Panc1 (cell line): ENCODE results near the gene FHIT. TPM values are rescaled to one million over a fixed set of nuclear protein-coding genes. Genes with fewer than 3 reads are reported as not detected.

Source experiments
- ATAC-seq: fragments of 200-7000 bp; cut with Tn5 transposase; 2 replicates; pipeline ENCODE4 v1.9.1; 2020; ENCODE audit warnings: mild to moderate bottlenecking, moderate library complexity
- BruUV-seq: library from RNA; stranded (reverse); fragments of 400-500 nt; replicated peaks from 2 replicates; lab custom pipeline; 2021; lab: Mats Ljungman, UMichigan
- CTCF ChIA-PET: fragments of 300-600 bp; sonication (Branson Sonifier 250); formaldehyde crosslinking; loops from one replicate; lab custom pipeline; 2022; ENCODE audit warnings: antibody characterized with exemption; lab: Charles Lee
- POLR2A ChIA-PET: fragments of 300-600 bp; sonication (Branson Sonifier 250); formaldehyde crosslinking; loops from one replicate; lab custom pipeline; 2022; ENCODE audit warnings: antibody characterized with exemption; lab: Charles Lee
- DNase-seq: peaks from one replicate; pipeline ENCODE4 v3.0.0-alpha.2; 2010; ENCODE audit warnings: low read depth, low spot score
- H3K27ac ChIP-seq: 2 replicates; pipeline ENCODE4 v1.5.1; 2011; ENCODE audit warnings: mild to moderate bottlenecking, low read length, inconsistent platforms
- H3K27me3 ChIP-seq: fragments of 200-500 bp; sonication (Bioruptor generic); 2 replicates; pipeline ENCODE4 v1.6.0; 2014; ENCODE audit warnings: low read length, inconsistent platforms; ENCODE audit not compliant: control insufficient read depth, insufficient read depth
- H3K36me3 ChIP-seq: fragments of 200-500 bp; sonication (Bioruptor generic); 2 replicates; pipeline ENCODE4 v1.5.1; 2014; ENCODE audit warnings: inconsistent platforms, mild to moderate bottlenecking, low read length, moderate library complexity; ENCODE audit not compliant: control insufficient read depth, insufficient read depth
- H3K4me1 ChIP-seq: 2 replicates; pipeline ENCODE4 v1.5.1; 2011; ENCODE audit warnings: inconsistent platforms, mild to moderate bottlenecking, low read length, moderate library complexity; ENCODE audit not compliant: control insufficient read depth, insufficient read depth
- H3K4me3 ChIP-seq, 2 experiments: 2 replicates each; pipeline ENCODE4 v1.5.1; 2011 to 2012; ENCODE audit warnings: low read depth in 2 of 2, low read length in 2 of 2, mild to moderate bottlenecking in 2 of 2, inconsistent platforms in 1 of 2, moderate library complexity in 1 of 2
- H3K9me3 ChIP-seq: fragments of 200-500 bp; sonication (Bioruptor generic); 2 replicates; pipeline ENCODE4 v1.5.1; 2014; ENCODE audit warnings: low read depth, mild to moderate bottlenecking, inconsistent platforms, low read length, moderate library complexity; ENCODE audit not compliant: control insufficient read depth, insufficient read depth
- POLR2AphosphoS5 ChIP-seq: IDR thresholded peaks from 2 replicates; pipeline ENCODE4 v1.6.1; 2012; ENCODE audit warnings: mild to moderate bottlenecking, low read depth, low read length, moderate library complexity
- REST ChIP-seq, 2 experiments: IDR thresholded peaks; 2 replicates each; pipeline ENCODE4 v1.6.1; 2011 to 2012; ENCODE audit warnings: low read depth in 2 of 2, control low read depth in 1 of 2, low read length in 1 of 2, mild to moderate bottlenecking in 1 of 2, moderate library complexity in 1 of 2; ENCODE audit not compliant: insufficient read depth in 1 of 2
- SIN3A ChIP-seq: IDR thresholded peaks from 2 replicates; pipeline ENCODE4 v1.6.1; 2012; ENCODE audit warnings: low read depth, mild to moderate bottlenecking, low read length, moderate library complexity, borderline replicate concordance; ENCODE audit not compliant: insufficient read depth
- TCF7L2 ChIP-seq: IDR thresholded peaks from 2 replicates; pipeline ENCODE4 v1.6.1; 2011; ENCODE audit warnings: mild to moderate bottlenecking, low read depth, low read length, inconsistent platforms
- in situ Hi-C: cut with HindIII; loops from 2 replicates; pipeline ENCODE4 v1.10.0; 2016; ENCODE audit warnings: low sequenced_read_pairs, low pct_unique_long_range_greater_than_20kb
- intact Hi-C: fragments of 100-400 bp; cut with micrococcal nuclease; formaldehyde crosslinking; loops from one replicate; pipeline ENCODE4 v1.10.0; 2022; ENCODE audit not compliant: unreplicated experiment
- total RNA-seq: library from RNA; stranded (reverse); gene quantifications from one replicate; pipeline ENCODE4 v1.2.1, GENCODE V29; 2021; ENCODE audit not compliant: unreplicated experiment
- TF ChIP-seq, protein P1 (sequence below): fragments of 450-650 bp; IDR thresholded peaks from 2 replicates; pipeline ENCODE4 v1.5.1; 2017; ENCODE audit warnings: mild to moderate bottlenecking

Gene FHIT
- total RNA-seq, 1 experiment from 2014 or later = 2.2 TPM

DNA sequence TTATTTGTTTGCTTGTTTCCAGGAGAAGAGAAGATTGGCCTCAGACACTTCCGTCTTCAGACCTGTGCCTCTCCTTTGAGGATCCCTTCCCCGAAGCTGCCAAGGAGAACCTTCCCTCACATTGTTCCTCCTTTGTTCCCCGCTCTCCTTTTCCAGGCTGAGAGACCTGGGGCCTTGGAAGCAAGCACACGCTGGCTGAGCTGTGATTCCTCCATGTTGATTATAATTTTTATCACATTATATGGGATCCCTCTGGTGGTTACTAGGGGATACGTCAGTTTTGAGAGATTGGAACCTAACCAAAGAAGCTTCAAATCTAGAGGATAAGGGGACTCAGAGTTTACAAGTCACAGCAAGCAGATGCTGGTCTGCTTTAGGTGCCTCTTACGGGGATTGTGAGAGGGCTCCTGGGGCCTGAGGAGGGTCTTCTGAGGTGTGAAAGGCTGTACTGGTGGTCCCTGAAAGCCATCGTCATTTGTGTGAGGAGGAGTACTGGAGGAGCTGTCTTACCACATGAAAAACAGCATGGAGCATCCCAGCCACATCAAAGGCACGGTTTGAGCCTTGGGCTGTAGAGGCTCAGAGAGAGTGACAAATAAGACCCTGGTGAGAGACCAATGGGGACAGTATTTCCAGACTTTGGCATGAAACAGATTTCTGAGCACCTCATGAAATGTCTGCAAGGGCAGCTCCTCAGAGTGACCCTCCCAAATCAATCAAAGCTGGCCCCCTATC is 1441.4 kb downstream of the FHIT start:
- TF ChIP-seq REST (IDR thresholded peaks at IDR 0.05; ENCODE audit: insufficient read depth in 1 of 2, low read depth in 2 of 2, low read length in 1 of 2) = no peak
- no peak for TF ChIP-seq POLR2AphosphoS5
- no peak for TF ChIP-seq TCF7L2
- TF ChIP-seq SIN3A = no peak
- TF ChIP-seq, protein P1, sequence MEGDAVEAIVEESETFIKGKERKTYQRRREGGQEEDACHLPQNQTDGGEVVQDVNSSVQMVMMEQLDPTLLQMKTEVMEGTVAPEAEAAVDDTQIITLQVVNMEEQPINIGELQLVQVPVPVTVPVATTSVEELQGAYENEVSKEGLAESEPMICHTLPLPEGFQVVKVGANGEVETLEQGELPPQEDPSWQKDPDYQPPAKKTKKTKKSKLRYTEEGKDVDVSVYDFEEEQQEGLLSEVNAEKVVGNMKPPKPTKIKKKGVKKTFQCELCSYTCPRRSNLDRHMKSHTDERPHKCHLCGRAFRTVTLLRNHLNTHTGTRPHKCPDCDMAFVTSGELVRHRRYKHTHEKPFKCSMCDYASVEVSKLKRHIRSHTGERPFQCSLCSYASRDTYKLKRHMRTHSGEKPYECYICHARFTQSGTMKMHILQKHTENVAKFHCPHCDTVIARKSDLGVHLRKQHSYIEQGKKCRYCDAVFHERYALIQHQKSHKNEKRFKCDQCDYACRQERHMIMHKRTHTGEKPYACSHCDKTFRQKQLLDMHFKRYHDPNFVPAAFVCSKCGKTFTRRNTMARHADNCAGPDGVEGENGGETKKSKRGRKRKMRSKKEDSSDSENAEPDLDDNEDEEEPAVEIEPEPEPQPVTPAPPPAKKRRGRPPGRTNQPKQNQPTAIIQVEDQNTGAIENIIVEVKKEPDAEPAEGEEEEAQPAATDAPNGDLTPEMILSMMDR = no peak
- CTCF ChIA-PET = interaction anchor here (0.6 to 1.2 kb wide), 2 partner anchors 48 to 1332 kb away, joined by 3 to 4 read pairs; no protein-coding TSS in a partner anchor
- intact Hi-C loops = no loop called here

GRCh38 chr3:59809016-59809415 is 1442.2 kb downstream of the FHIT start:
- Histone ChIP-seq H3K4me1 (no peaks in the 10 kb centered on the region), H3K36me3 (no peaks in the 10 kb centered on the region), H3K9me3 (no peaks in the 10 kb centered on the region), H3K4me3 (no peak overlapping the region), H3K27me3 (no peaks in the 10 kb centered on the region), H3K27ac (no peak overlapping the region)
- TF ChIP-seq, protein P1 = no peak
- TF ChIP-seq SIN3A (no peak), TCF7L2 (no peak), POLR2AphosphoS5 (no peak), REST (IDR thresholded peaks at IDR 0.05; ENCODE audit: insufficient read depth in 1 of 2, low read depth in 2 of 2, low read length in 1 of 2) (no peak)
- ChIA-PET POLR2A (no interaction called here), CTCF (no interaction called here)
- DNase-seq = no peak
- BruUV-seq = no TSS peak
- ATAC-seq = no peak
- in situ Hi-C loops = no loop called here
- intact Hi-C loops = no loop called here

More for the DNA sequence above, 1441.4 kb downstream of the FHIT start:
- Histone ChIP-seq H3K27me3 (no peaks in the 10 kb centered on the region), H3K36me3 (no peaks in the 10 kb centered on the region), H3K27ac (no peak overlapping the region), H3K4me1 (no peaks in the 10 kb centered on the region), H3K9me3 (no peaks in the 10 kb centered on the region), H3K4me3 (no peak overlapping the region)
- no TSS peak for BruUV-seq
- POLR2A ChIA-PET = no interaction called here
- no peak for ATAC-seq
- DNase-seq = no peak
- in situ Hi-C loops = no loop called here
